ENCODE measurements around the gene DLGAP1.

- TF ChIP-seq, protein P1, sequence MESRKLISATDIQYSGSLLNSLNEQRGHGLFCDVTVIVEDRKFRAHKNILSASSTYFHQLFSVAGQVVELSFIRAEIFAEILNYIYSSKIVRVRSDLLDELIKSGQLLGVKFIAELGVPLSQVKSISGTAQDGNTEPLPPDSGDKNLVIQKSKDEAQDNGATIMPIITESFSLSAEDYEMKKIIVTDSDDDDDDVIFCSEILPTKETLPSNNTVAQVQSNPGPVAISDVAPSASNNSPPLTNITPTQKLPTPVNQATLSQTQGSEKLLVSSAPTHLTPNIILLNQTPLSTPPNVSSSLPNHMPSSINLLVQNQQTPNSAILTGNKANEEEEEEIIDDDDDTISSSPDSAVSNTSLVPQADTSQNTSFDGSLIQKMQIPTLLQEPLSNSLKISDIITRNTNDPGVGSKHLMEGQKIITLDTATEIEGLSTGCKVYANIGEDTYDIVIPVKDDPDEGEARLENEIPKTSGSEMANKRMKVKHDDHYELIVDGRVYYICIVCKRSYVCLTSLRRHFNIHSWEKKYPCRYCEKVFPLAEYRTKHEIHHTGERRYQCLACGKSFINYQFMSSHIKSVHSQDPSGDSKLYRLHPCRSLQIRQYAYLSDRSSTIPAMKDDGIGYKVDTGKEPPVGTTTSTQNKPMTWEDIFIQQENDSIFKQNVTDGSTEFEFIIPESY (IDR thresholded peaks at IDR 0.05) = no peak
- TF ChIP-seq YY1 (IDR thresholded peaks at IDR 0.05) (no peak), JUND (IDR thresholded peaks at IDR 0.05) (no peak), TAF1 (conservative IDR thresholded peaks at IDR 0.05) (no peak)
- TF ChIP-seq, protein P2, sequence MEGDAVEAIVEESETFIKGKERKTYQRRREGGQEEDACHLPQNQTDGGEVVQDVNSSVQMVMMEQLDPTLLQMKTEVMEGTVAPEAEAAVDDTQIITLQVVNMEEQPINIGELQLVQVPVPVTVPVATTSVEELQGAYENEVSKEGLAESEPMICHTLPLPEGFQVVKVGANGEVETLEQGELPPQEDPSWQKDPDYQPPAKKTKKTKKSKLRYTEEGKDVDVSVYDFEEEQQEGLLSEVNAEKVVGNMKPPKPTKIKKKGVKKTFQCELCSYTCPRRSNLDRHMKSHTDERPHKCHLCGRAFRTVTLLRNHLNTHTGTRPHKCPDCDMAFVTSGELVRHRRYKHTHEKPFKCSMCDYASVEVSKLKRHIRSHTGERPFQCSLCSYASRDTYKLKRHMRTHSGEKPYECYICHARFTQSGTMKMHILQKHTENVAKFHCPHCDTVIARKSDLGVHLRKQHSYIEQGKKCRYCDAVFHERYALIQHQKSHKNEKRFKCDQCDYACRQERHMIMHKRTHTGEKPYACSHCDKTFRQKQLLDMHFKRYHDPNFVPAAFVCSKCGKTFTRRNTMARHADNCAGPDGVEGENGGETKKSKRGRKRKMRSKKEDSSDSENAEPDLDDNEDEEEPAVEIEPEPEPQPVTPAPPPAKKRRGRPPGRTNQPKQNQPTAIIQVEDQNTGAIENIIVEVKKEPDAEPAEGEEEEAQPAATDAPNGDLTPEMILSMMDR (IDR thresholded peaks at IDR 0.05; ENCODE audit: low read depth, low read length, missing input control) = no peak
- TF ChIP-seq, protein P3, sequence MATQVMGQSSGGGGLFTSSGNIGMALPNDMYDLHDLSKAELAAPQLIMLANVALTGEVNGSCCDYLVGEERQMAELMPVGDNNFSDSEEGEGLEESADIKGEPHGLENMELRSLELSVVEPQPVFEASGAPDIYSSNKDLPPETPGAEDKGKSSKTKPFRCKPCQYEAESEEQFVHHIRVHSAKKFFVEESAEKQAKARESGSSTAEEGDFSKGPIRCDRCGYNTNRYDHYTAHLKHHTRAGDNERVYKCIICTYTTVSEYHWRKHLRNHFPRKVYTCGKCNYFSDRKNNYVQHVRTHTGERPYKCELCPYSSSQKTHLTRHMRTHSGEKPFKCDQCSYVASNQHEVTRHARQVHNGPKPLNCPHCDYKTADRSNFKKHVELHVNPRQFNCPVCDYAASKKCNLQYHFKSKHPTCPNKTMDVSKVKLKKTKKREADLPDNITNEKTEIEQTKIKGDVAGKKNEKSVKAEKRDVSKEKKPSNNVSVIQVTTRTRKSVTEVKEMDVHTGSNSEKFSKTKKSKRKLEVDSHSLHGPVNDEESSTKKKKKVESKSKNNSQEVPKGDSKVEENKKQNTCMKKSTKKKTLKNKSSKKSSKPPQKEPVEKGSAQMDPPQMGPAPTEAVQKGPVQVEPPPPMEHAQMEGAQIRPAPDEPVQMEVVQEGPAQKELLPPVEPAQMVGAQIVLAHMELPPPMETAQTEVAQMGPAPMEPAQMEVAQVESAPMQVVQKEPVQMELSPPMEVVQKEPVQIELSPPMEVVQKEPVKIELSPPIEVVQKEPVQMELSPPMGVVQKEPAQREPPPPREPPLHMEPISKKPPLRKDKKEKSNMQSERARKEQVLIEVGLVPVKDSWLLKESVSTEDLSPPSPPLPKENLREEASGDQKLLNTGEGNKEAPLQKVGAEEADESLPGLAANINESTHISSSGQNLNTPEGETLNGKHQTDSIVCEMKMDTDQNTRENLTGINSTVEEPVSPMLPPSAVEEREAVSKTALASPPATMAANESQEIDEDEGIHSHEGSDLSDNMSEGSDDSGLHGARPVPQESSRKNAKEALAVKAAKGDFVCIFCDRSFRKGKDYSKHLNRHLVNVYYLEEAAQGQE (IDR thresholded peaks at IDR 0.05) = no peak
Observed at GRCh38 chr18:3826021-3826420, 629.1 kb downstream of the DLGAP1 start.

Measured in liver (tissue), 3 donors.